Common myeloid progenitor, CD34-positive (primary cell): ENCODE results near the gene OGFOD2.
A peak's percentile ranks its signal among the peaks of the same experiment; 100 is the strongest.

Experiments
- CTCF ChIA-PET: fragments of 350-600 bp; sonication (Branson Sonifier 250); formaldehyde crosslinking; loops from one replicate; lab custom pipeline; 2021; ENCODE audit warnings: antibody characterized with exemption; lab: Charles Lee
- POLR2A ChIA-PET: fragments of 350-600 bp; sonication (Branson Sonifier 250); formaldehyde crosslinking; loops from one replicate; lab custom pipeline; 2021; ENCODE audit warnings: antibody characterized with exemption; lab: Charles Lee
- DNase-seq, 3 donors: peaks; one replicate each; pipeline versions ENCODE4 v3.0.0 to v3.0.0-alpha.2; 2013
- H3K27ac ChIP-seq, 2 experiments: 1 replicate in 1 of 2; 2 replicates in 1 of 2; pipeline ENCODE4 v1.7.0; 2013; ENCODE audit warnings: inconsistent platforms in 2 of 2, low read length in 2 of 2, mild to moderate bottlenecking in 2 of 2, low read depth in 1 of 2, moderate library complexity in 1 of 2; ENCODE audit not compliant: severe bottlenecking in 2 of 2, insufficient read depth in 1 of 2, poor library complexity in 1 of 2
- H3K27me3 ChIP-seq, 5 experiments: replicated peaks in 2 of 5; 1 replicate in 3 of 5; 2 replicates in 2 of 5; pipeline versions ENCODE4 v1.6.1 to v1.7.0; 2013; ENCODE audit warnings: low read length in 4 of 5, mild to moderate bottlenecking in 2 of 5, moderate library complexity in 2 of 5, inconsistent platforms in 1 of 5; ENCODE audit not compliant: insufficient read depth in 5 of 5, control insufficient read depth in 4 of 5
- H3K36me3 ChIP-seq, 4 experiments: 1 replicate in 2 of 4; 2 replicates in 2 of 4; pipeline versions ENCODE4 v1.6.1 to v1.7.0; 2013; ENCODE audit warnings: low read length in 3 of 4, control low read depth in 1 of 4, mild to moderate bottlenecking in 1 of 4; ENCODE audit not compliant: control insufficient read depth in 4 of 4, insufficient read depth in 4 of 4
- H3K4me1 ChIP-seq, 4 experiments: 1 replicate in 3 of 4; 2 replicates in 1 of 4; pipeline versions ENCODE4 v1.6.1 to v1.7.1; 2013; ENCODE audit warnings: low read length in 3 of 4, mild to moderate bottlenecking in 3 of 4, control low read depth in 1 of 4, inconsistent platforms in 1 of 4, moderate library complexity in 1 of 4; ENCODE audit not compliant: control insufficient read depth in 4 of 4, insufficient read depth in 4 of 4; ENCODE audit errors: control extremely low read depth in 1 of 4
- H3K4me3 ChIP-seq, 7 experiments: 1 replicate in 4 of 7; 2 replicates in 3 of 7; pipeline versions ENCODE4 v1.5.1 to v1.7.0; 2013; ENCODE audit warnings: mild to moderate bottlenecking in 7 of 7, low read length in 6 of 7, moderate library complexity in 6 of 7, inconsistent platforms in 2 of 7, low read depth in 2 of 7, control low read depth in 1 of 7; ENCODE audit not compliant: insufficient read depth in 4 of 7, control insufficient read depth in 1 of 7; ENCODE audit errors: extremely low read depth in 1 of 7
- H3K9me3 ChIP-seq, 5 experiments: 1 replicate in 4 of 5; 2 replicates in 1 of 5; pipeline versions ENCODE4 v1.6.1 to v1.7.1; 2013; ENCODE audit warnings: low read length in 4 of 5, mild to moderate bottlenecking in 2 of 5, inconsistent platforms in 1 of 5, low read depth in 1 of 5, moderate library complexity in 1 of 5; ENCODE audit not compliant: control insufficient read depth in 4 of 5, insufficient read depth in 2 of 5; ENCODE audit errors: control extremely low read depth in 1 of 5
- WGBS: methylation state at CpG from one replicate; pipeline ENCODE4 v1.1.5; 2013; ENCODE audit not compliant: insufficient coverage; 5-methylcytosine and 5-hydroxymethylcytosine counted together

Gene OGFOD2

DNA sequence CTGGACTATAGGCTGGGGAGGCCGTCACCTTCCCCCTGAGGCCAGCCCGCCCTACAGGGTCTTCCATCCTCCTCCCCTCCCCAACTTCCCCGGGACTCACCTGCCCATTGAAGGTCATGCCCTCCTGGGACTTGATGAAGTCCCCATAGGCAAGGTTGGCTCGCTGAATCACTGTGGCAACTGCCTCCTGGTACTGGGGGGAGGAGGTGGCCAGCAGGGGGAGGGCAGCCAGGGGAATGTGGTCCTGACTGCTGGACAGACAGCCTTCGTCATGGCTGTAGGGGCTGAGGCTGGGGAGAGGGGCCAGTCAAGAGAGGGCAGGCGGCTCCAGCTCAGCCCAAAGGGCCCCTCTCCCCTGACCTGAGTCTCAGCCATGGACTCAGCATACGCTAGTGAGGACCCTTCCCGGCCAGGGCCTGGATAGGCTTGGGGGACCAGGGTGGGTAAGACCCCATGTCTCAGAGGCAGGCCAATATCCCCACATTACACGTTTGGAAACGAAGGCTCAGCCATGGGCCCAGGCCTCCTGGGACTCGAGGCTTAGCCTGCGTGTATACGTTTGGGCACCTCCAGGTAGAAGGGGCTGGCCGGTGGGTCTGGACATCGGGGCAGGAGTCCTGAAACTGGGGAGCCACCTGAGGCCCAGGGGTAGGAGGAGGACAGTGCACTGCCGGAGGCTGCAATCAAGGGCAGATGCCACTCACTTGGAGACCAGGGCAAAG lies 21.7 kb downstream of the OGFOD2 start:
- DNase-seq = no peak
- H3K9me3 ChIP-seq = no peaks in the 10 kb centered on the region
- POLR2A ChIA-PET = no interaction called here
- CTCF ChIA-PET = no interaction called here
- peaks cover 0 to 48% (median 11%) of the 10 kb centered on the region in 4 experiments for H3K36me3 ChIP-seq
- WGBS = 97% methylated on average over 12 of the region's 16 CpGs
- no peak overlapping the region for H3K4me3 ChIP-seq
- H3K4me1 ChIP-seq = peaks cover 0 to 4% (median under 1%) of the 10 kb centered on the region in 4 experiments
- H3K27me3 ChIP-seq = no peaks in the 10 kb centered on the region
- H3K27ac ChIP-seq = no peak overlapping the region

- ChIA-PET POLR2A (no interaction called here), CTCF (no interaction called here)
- DNase-seq = no peak
- peaks cover 0 to 4% (median under 1%) of the 10 kb centered on the region in 4 experiments for H3K4me1 ChIP-seq
- H3K4me3 ChIP-seq = no peak overlapping the region
- no peak overlapping the region for H3K27ac ChIP-seq
- H3K36me3 ChIP-seq = peaks cover 0 to 42% (median 9%) of the 10 kb centered on the region in 4 experiments
- no peaks in the 10 kb centered on the region for H3K27me3 ChIP-seq
- no peaks in the 10 kb centered on the region for H3K9me3 ChIP-seq
- WGBS = 99% methylated on average over 23 of the region's 25 CpGs
Observed at GRCh38 chr12:122997343-122998250, 22.6 kb downstream of the OGFOD2 start.

DNA sequence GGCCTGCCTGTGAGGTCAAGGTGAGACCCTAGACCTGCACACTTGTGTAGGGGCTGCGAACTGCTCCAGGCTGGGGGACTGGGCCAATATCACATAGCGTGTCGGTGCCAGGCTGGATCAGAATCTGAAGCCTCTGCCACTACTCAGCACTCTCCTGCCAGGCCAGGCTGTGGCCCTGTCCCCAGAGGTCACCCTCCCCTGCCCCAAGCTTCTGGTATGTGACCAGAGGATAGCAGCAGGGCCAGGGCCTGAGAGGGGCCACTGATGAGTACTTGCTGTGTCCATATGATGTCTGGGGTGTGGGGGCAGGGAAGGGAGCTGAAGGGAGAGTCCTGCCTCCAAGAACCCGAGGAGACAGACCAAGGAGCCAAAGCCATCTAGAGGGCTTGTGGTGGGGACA lies 23.3 kb downstream of the OGFOD2 start:
- Histone ChIP-seq H3K4me1 (peaks cover 0 to 4% (median under 1%) of the 10 kb centered on the region in 4 experiments), H3K27ac (no peak overlapping the region), H3K4me3 (no peak overlapping the region), H3K9me3 (no peaks in the 10 kb centered on the region), H3K27me3 (no peaks in the 10 kb centered on the region), H3K36me3 (peaks cover 0 to 44% (median 9%) of the 10 kb centered on the region in 4 experiments)
- DNase-seq = no peak
- WGBS = 93% methylated on average over 4 of the region's 4 CpGs
- POLR2A ChIA-PET = no interaction called here
- CTCF ChIA-PET = no interaction called here

DNA sequence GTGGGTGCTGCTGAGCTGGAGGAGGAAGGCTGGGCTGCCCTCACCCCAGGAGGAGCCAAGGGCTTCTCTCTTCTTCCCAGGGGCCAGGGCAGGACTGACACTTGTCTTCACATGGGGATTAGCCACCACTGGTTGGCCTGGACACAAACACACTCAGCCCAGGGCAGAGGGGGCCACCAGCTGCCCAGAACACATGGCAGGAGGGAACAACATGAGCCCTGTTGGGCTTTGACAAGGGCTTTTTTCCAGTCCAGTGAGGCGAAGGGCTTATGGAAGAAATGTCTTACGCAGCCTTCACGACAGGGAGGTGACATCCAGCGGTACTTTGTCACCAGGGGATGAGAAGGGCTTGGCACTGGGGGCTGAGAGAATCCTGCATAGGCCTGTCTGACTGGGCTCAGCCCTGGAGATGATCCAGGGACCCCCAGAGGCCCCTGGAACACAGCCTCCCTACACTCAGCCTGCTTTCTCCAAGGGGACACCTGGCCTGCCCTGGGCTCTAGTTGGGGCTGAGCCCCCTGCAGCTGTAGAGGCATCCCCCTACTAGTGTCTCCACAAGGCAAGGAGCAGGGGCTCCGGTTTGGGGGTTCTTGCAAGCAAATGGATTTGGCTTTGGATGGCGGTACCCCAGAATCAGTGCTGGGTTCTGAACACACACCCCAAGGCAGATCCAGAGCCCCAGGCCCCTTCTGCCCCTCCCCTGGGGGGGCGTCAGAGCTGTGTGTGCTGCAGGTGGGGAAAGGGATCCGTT lies 24.3 kb downstream of the OGFOD2 start:
- CTCF ChIA-PET = interaction anchor here (0.6 to 1.8 kb wide), 3 partner anchors 9 to 138 kb away, joined by 3 to 6 read pairs (median 4); no protein-coding TSS in a partner anchor
- 98% methylated on average over 7 of the region's 8 CpGs for WGBS
- no peak overlapping the region for H3K4me3 ChIP-seq
- no peak for DNase-seq
- no peak overlapping the region for H3K27ac ChIP-seq
- H3K27me3 ChIP-seq = no peaks in the 10 kb centered on the region
- H3K4me1 ChIP-seq = peaks cover 0 to 4% (median under 1%) of the 10 kb centered on the region in 4 experiments
- H3K36me3 ChIP-seq = peaks cover 0 to 44% (median 10%) of the 10 kb centered on the region in 4 experiments
- H3K9me3 ChIP-seq = no peaks in the 10 kb centered on the region
- POLR2A ChIA-PET = interaction anchor here (0.6 kb wide), 1 partner anchor 158 kb away, joined by 4 read pairs; no protein-coding TSS in a partner anchor

DNA sequence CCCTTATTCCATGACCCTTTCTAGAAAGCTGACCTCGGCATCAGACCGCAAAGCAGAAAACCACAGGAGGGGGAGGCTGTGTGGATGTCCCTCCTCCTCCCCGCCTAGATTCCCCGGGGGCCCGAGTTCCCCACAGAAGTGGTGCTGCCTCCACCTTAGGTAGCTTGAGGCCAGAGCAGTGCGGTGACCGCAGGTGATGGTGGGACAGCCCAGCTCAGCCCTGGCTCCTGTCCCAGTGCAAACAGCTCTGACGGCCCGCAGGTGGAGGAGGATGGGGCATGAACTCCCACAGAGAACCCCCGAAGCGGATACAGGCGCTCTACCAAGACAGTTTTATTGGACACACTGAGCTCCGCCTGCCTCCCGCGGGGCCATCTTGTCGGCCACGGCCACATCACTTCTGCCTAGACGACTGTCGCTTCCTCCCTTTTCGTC lies 25.0 kb downstream of the OGFOD2 start:
- H3K27ac ChIP-seq = no peak overlapping the region
- H3K4me1 ChIP-seq = peaks cover 0 to 4% (median under 1%) of the 10 kb centered on the region in 4 experiments
- peaks cover 0 to 46% (median 12%) of the 10 kb centered on the region in 4 experiments for H3K36me3 ChIP-seq
- CTCF ChIA-PET = interaction anchor here (1.6 to 1.8 kb wide), 2 partner anchors 9 to 23 kb away, joined by 4 to 6 read pairs; no protein-coding TSS in a partner anchor
- H3K9me3 ChIP-seq = no peaks in the 10 kb centered on the region
- H3K27me3 ChIP-seq = no peaks in the 10 kb centered on the region
- POLR2A ChIA-PET = no interaction called here
- 89% methylated on average over 14 of the region's 20 CpGs for WGBS
- peak in 2 of 3 donors; percentile 17 to 23 for DNase-seq
- no peak overlapping the region for H3K4me3 ChIP-seq

DNA sequence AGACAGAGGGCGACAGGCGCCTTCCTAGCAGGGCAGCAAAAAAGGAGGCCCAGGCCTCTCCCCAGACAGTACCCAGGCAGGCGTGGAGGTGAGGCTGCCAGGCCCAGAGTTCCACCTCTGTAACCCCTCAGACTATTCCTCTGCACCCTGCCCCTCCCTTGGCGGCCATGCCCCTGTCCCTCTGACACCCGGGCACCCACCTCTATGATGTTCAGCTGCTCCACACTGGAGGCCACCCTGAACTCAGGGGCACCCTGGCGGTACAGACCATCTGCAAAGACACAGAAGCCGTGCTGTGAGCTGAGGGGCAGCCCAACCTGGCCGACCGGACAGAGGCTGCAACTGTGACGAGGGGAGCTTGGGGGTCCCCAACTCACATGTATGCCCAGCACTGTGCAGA lies 25.5 kb downstream of the OGFOD2 start:
- Histone ChIP-seq H3K27me3 (no peaks in the 10 kb centered on the region), H3K9me3 (no peaks in the 10 kb centered on the region), H3K4me1 (peaks cover 0 to 4% (median under 1%) of the 10 kb centered on the region in 4 experiments), H3K36me3 (peaks cover 0 to 47% (median 12%) of the 10 kb centered on the region in 4 experiments), H3K4me3 (no peak overlapping the region), H3K27ac (no peak overlapping the region)
- CTCF ChIA-PET = interaction anchor here (1.6 to 1.8 kb wide), 2 partner anchors 10 to 24 kb away, joined by 4 to 6 read pairs; no protein-coding TSS in a partner anchor
- WGBS = 96% methylated on average over 9 of the region's 10 CpGs
- POLR2A ChIA-PET = interaction anchor here (0.5 to 0.7 kb wide), 2 partner anchors 10 to 119 kb away, joined by 3 to 4 read pairs; no protein-coding TSS in a partner anchor
- DNase-seq = no peak
